ENCODE results near the gene XPOT. TPM values are rescaled to one million over a fixed set of nuclear protein-coding genes. Genes with fewer than 3 reads are reported as not detected.

Gene XPOT
- total RNA-seq, 4 donors from 2014 or later: 24.5 to 27.6 (median 26.8) TPM

DNA sequence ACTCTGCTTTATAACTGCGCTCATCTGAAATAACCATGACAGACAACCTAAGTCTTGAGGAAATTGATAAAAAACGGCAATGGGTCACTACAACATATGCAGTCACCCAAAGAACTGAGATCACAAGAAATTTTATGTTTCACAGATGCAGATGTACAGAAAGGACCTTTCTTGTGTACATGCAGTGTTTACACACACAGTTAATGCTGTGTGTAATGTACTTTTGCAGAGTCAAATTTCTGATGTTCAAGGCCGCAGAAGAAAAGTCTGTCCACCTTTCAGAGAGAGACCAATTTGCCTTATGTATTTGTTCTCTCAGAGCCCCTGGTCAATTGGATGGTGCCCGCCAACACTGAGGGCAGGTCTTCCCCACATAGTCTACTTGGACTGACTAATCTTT is 24.8 kb downstream of the XPOT start:
- intact Hi-C loops (cut with DNase I): no loop called here
- no peaks in the 10 kb centered on the region for H3K9me3 ChIP-seq
- no peaks in the 10 kb centered on the region for H3K27me3 ChIP-seq
- H3K36me3 ChIP-seq: peaks cover 97 to 100% (median 100%) of the 10 kb centered on the region in 4 donors
- H3K4me3 ChIP-seq: no peak overlapping the region
- no peak overlapping the region for H3K27ac ChIP-seq (replicated peaks in 1 of 4)
- DNase-seq (ENCODE audit: extremely low spot score): no peak
- WGBS: 90% methylated on average over 4 of the region's 4 CpGs
- no peaks in the 10 kb centered on the region for H3K4me1 ChIP-seq
- TF ChIP-seq POLR2AphosphoS5 (IDR thresholded peaks at IDR 0.05) (no peak), POLR2A (IDR thresholded peaks at IDR 0.05; ENCODE audit: low read depth) (no peak), EP300 (IDR thresholded peaks at IDR 0.05) (no peak), CTCF (IDR thresholded peaks at IDR 0.05) (no peak)

- Histone ChIP-seq H3K4me1 (no peaks in the 10 kb centered on the region), H3K27me3 (no peaks in the 10 kb centered on the region), H3K9me3 (no peaks in the 10 kb centered on the region), H3K27ac (replicated peaks in 1 of 4) (no peak overlapping the region), H3K4me3 (no peak overlapping the region), H3K36me3 (peaks cover 88 to 100% (median 98%) of the 10 kb centered on the region in 4 donors)
- no peak for DNase-seq (ENCODE audit: extremely low spot score)
- 84% methylated on average over 2 of the region's 2 CpGs for WGBS
- intact Hi-C loops (cut with DNase I): loop anchor here (5.0 kb wide), 1 partner anchor 36 kb away; no protein-coding TSS in a partner anchor
- TF ChIP-seq POLR2A (IDR thresholded peaks at IDR 0.05; ENCODE audit: low read depth) (no peak), EP300 (IDR thresholded peaks at IDR 0.05) (no peak), POLR2AphosphoS5 (IDR thresholded peaks at IDR 0.05) (no peak), CTCF (IDR thresholded peaks at IDR 0.05) (no peak)
These were observed 26.7 kb downstream of the XPOT start for GRCh38 chr12:64430886-64431285.

- Histone ChIP-seq H3K27ac (replicated peaks in 1 of 4) (no peak overlapping the region), H3K4me3 (no peak overlapping the region), H3K4me1 (no peaks in the 10 kb centered on the region), H3K27me3 (no peaks in the 10 kb centered on the region), H3K9me3 (no peaks in the 10 kb centered on the region), H3K36me3 (peaks cover 88 to 100% (median 96%) of the 10 kb centered on the region in 4 donors)
- no peak for DNase-seq (ENCODE audit: extremely low spot score)
- TF ChIP-seq CTCF (IDR thresholded peaks at IDR 0.05) (no peak), POLR2A (IDR thresholded peaks at IDR 0.05; ENCODE audit: low read depth) (no peak), POLR2AphosphoS5 (IDR thresholded peaks at IDR 0.05) (no peak), EP300 (IDR thresholded peaks at IDR 0.05) (no peak)
- intact Hi-C loops (cut with DNase I): loop anchor here (5.0 kb wide), 1 partner anchor 36 kb away; no protein-coding TSS in a partner anchor
- 90% methylated on average over 4 of the region's 4 CpGs for WGBS
These were observed 27.6 kb downstream of the XPOT start for GRCh38 chr12:64431791-64432190.

DNA sequence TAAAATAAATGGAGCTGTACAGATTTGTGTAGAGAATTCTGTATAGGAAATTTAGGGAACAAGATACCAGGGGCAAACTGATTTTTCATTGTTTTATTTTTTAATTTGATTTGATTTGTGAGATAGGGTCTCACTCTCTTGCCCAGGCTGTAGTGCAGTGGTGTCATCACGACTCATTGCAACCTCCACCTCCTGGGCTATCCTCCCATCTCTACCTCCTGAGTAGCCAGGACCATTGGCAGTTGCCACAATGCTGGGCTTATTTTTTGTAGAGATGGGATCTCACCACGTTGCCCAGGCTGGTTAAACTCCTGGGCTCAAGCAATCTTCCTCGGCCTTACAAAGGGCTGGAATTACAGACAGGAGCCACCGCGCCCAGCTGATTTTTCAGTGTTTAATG is 29.7 kb downstream of the XPOT start:
- Histone ChIP-seq H3K4me3 (no peak overlapping the region), H3K27ac (replicated peaks in 1 of 4) (no peak overlapping the region), H3K9me3 (no peaks in the 10 kb centered on the region), H3K27me3 (no peaks in the 10 kb centered on the region), H3K36me3 (peaks cover 80 to 100% (median 90%) of the 10 kb centered on the region in 4 donors), H3K4me1 (no peaks in the 10 kb centered on the region)
- no peak for DNase-seq (ENCODE audit: extremely low spot score)
- 90% methylated on average over 5 of the region's 5 CpGs for whole genome bisulfite sequencing
- intact Hi-C loops (cut with DNase I): loop anchor here (5.0 kb wide), 1 partner anchor 33 kb away; no protein-coding TSS in a partner anchor
- TF ChIP-seq POLR2AphosphoS5 (IDR thresholded peaks at IDR 0.05) (no peak), POLR2A (IDR thresholded peaks at IDR 0.05; ENCODE audit: low read depth) (no peak), CTCF (IDR thresholded peaks at IDR 0.05) (no peak), EP300 (IDR thresholded peaks at IDR 0.05) (no peak)

DNA sequence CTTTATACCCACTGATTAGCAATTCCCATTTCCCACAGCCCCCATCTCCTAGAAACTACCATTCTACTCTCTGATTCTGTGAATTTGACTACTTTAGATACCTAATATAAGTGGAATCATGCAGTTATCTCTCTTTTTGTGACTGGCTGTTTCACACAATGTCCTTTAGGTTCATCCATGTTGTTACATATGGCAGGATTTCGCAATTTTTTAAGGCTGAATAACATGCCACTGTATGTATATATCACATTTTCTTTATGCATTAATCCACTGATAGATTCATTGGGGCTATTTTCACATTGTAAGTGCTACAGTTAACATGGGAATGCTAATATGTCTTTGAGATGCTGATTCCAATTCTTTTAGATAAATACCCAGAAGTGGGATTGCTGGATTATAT is 35.9 kb downstream of the XPOT start:
- H3K27ac ChIP-seq (replicated peaks in 1 of 4): no peak overlapping the region
- no peak for TF ChIP-seq POLR2A (IDR thresholded peaks at IDR 0.05; ENCODE audit: low read depth)
- no peak for TF ChIP-seq CTCF (IDR thresholded peaks at IDR 0.05)
- no peak for TF ChIP-seq EP300 (IDR thresholded peaks at IDR 0.05)
- TF ChIP-seq POLR2AphosphoS5 (IDR thresholded peaks at IDR 0.05): no peak
- H3K27me3 ChIP-seq: no peaks in the 10 kb centered on the region
- H3K36me3 ChIP-seq: peaks cover 32 to 97% (median 66%) of the 10 kb centered on the region in 4 donors
- H3K4me1 ChIP-seq: no peaks in the 10 kb centered on the region
- no peaks in the 10 kb centered on the region for H3K9me3 ChIP-seq
- DNase-seq (ENCODE audit: extremely low spot score): no peak
- no peak overlapping the region for H3K4me3 ChIP-seq
- intact Hi-C loops (cut with DNase I): no loop called here
- WGBS: 97% methylated on average over 1 of the region's 1 CpG

All from esophagus muscularis mucosa (tissue), 4 donors.